ENCODE results near the gene CYP21A2.
"Not testable (repeated sequence)": the region's sequence is repeated elsewhere in the genome, so short reads cannot be mapped to it uniquely, and the experiment has no call there.

Gene CYP21A2

GRCh38 chr6:32037598-32038524 is at the start of gene CYP21A2:
Gene CYP21A2, plus strand, starts transcription at chr6:32038415. Its CDS starts 8 bp downstream, at chr6:32038423.
- not testable (repeated sequence) for FAIRE-seq

GRCh38 chr6:31989363-31989762 is 48.9 kb upstream of the CYP21A2 start:
- FAIRE-seq: peak; percentile 89

GRCh38 chr6:31994421-31994820 is 43.8 kb upstream of the CYP21A2 start:
- FAIRE-seq: not testable (repeated sequence)

- not testable (repeated sequence) for FAIRE-seq
Measured at GRCh38 chr6:31996385-31996784, 41.8 kb upstream of the CYP21A2 start.

GRCh38 chr6:32002546-32003268 is 35.5 kb upstream of the CYP21A2 start:
- FAIRE-seq: not testable (repeated sequence)

GRCh38 chr6:32003301-32003700 is 34.9 kb upstream of the CYP21A2 start:
- not testable (repeated sequence) for FAIRE-seq

GRCh38 chr6:32004393-32004792 is 33.8 kb upstream of the CYP21A2 start:
- FAIRE-seq: not testable (repeated sequence)

- not testable (repeated sequence) for FAIRE-seq
Measured at GRCh38 chr6:32004864-32005537, 33.2 kb upstream of the CYP21A2 start.

- FAIRE-seq: not testable (repeated sequence)
Measured at GRCh38 chr6:32005538-32005880, 32.7 kb upstream of the CYP21A2 start.

GRCh38 chr6:32005991-32006529 is 32.2 kb upstream of the CYP21A2 start:
- FAIRE-seq: not testable (repeated sequence)

- FAIRE-seq: not testable (repeated sequence)
Measured at GRCh38 chr6:32007086-32007485, 31.1 kb upstream of the CYP21A2 start.

GRCh38 chr6:32008037-32008436 is 30.2 kb upstream of the CYP21A2 start:
- FAIRE-seq: not testable (repeated sequence)

GRCh38 chr6:32008616-32009015 is 29.6 kb upstream of the CYP21A2 start:
- FAIRE-seq: not testable (repeated sequence)

- not testable (repeated sequence) for FAIRE-seq
Measured at GRCh38 chr6:32009537-32009936, 28.7 kb upstream of the CYP21A2 start.

- not testable (repeated sequence) for FAIRE-seq
Measured at GRCh38 chr6:32010856-32011530, 27.2 kb upstream of the CYP21A2 start.

- not testable (repeated sequence) for FAIRE-seq
Measured at GRCh38 chr6:32012941-32013617, 25.1 kb upstream of the CYP21A2 start.

- FAIRE-seq: not testable (repeated sequence)
Measured at GRCh38 chr6:32013738-32014137, 24.5 kb upstream of the CYP21A2 start.

GRCh38 chr6:32014547-32014946 is 23.7 kb upstream of the CYP21A2 start, which contains the start of gene C4B:
Gene C4B, plus strand, starts transcription at chr6:32014795. Its CDS starts 51 bp downstream, at chr6:32014846.
- not testable (repeated sequence) for FAIRE-seq

- peak; percentile 94 for FAIRE-seq
Measured at GRCh38 chr6:32022100-32022499, 16.1 kb upstream of the CYP21A2 start.

GRCh38 chr6:32028631-32029030 is 9.6 kb upstream of the CYP21A2 start:
- FAIRE-seq: not testable (repeated sequence)

GRCh38 chr6:32029553-32029952 is 8.7 kb upstream of the CYP21A2 start:
- not testable (repeated sequence) for FAIRE-seq
